Measurements from ENCODE around the gene RYR3. TPM values are rescaled to one million over a fixed set of nuclear protein-coding genes. Genes with fewer than 3 reads are reported as not detected.

Gene RYR3
- total RNA-seq, 1 donor from 2014 or later, result 1.5 TPM

GRCh38 chr15:33621141-33621540 lies 310.4 kb downstream of the RYR3 start:
- Histone ChIP-seq H3K9me3 (ENCODE audit: insufficient read depth, low read depth, low read length) (no peaks in the 10 kb centered on the region), H3K4me3 (ENCODE audit: insufficient read depth, low read depth, low read length) (no peak overlapping the region), H4K20me1 (ENCODE audit: insufficient read depth, low read length) (no peaks in the 10 kb centered on the region), H3K27me3 (ENCODE audit: insufficient read depth, low read length) (no peaks in the 10 kb centered on the region), H2AFZ (ENCODE audit: low read depth, low read length) (no peak overlapping the region), H3K4me1 (ENCODE audit: insufficient read depth, low read length) (no peaks in the 10 kb centered on the region), H3K9ac (ENCODE audit: low read length) (no peak overlapping the region), H3K27ac (ENCODE audit: low read depth, low read length) (no peak overlapping the region), H3K4me2 (ENCODE audit: low read length) (no peak overlapping the region), H3K36me3 (ENCODE audit: insufficient read depth, low read length) (no peaks in the 10 kb centered on the region), H3K79me2 (ENCODE audit: insufficient read depth, low read length) (no peaks in the 10 kb centered on the region)
- peaks cover 2% of the 10 kb centered on the region for H3K9me3 Mint-ChIP-seq (ENCODE audit: unreplicated experiment)
- H3K36me3 Mint-ChIP-seq (ENCODE audit: low read depth, unreplicated experiment), result no peaks in the 10 kb centered on the region
- H3K27ac Mint-ChIP-seq (ENCODE audit: unreplicated experiment), result no peak overlapping the region
- no peak overlapping the region for H3K4me3 Mint-ChIP-seq (ENCODE audit: unreplicated experiment)
- peaks cover 8% of the 10 kb centered on the region for H3K4me1 Mint-ChIP-seq (ENCODE audit: low read depth, unreplicated experiment)
- no peak for DNase-seq (ENCODE audit: low read depth)
- TF ChIP-seq EZH2 (IDR thresholded peaks at IDR 0.05; ENCODE audit: insufficient read depth, low read length), result no peak
- no peak for TF ChIP-seq CTCF (IDR thresholded peaks at IDR 0.05; ENCODE audit: insufficient read depth, low read depth, low read length)
- H3K27me3 Mint-ChIP-seq (ENCODE audit: low read depth, unreplicated experiment), result peaks cover 11% of the 10 kb centered on the region
- FAIRE-seq, result no peak

GRCh38 chr15:33623010-33623409 lies 312.2 kb downstream of the RYR3 start:
- Histone ChIP-seq H3K27ac (ENCODE audit: low read depth, low read length) (no peak overlapping the region), H3K79me2 (ENCODE audit: insufficient read depth, low read length) (no peaks in the 10 kb centered on the region), H3K36me3 (ENCODE audit: insufficient read depth, low read length) (no peaks in the 10 kb centered on the region), H3K9ac (ENCODE audit: low read length) (no peak overlapping the region), H3K4me2 (ENCODE audit: low read length) (no peak overlapping the region), H4K20me1 (ENCODE audit: insufficient read depth, low read length) (no peaks in the 10 kb centered on the region), H2AFZ (ENCODE audit: low read depth, low read length) (no peak overlapping the region), H3K9me3 (ENCODE audit: insufficient read depth, low read depth, low read length) (no peaks in the 10 kb centered on the region), H3K4me1 (ENCODE audit: insufficient read depth, low read length) (no peaks in the 10 kb centered on the region), H3K27me3 (ENCODE audit: insufficient read depth, low read length) (no peaks in the 10 kb centered on the region), H3K4me3 (ENCODE audit: insufficient read depth, low read depth, low read length) (no peak overlapping the region)
- no peak for DNase-seq (ENCODE audit: low read depth)
- H3K27ac Mint-ChIP-seq (ENCODE audit: unreplicated experiment), result no peak overlapping the region
- H3K27me3 Mint-ChIP-seq (ENCODE audit: low read depth, unreplicated experiment), result peaks cover 13% of the 10 kb centered on the region
- H3K9me3 Mint-ChIP-seq (ENCODE audit: unreplicated experiment), result no peaks in the 10 kb centered on the region
- FAIRE-seq, result no peak
- no peak overlapping the region for H3K4me3 Mint-ChIP-seq (ENCODE audit: unreplicated experiment)
- TF ChIP-seq CTCF (IDR thresholded peaks at IDR 0.05; ENCODE audit: insufficient read depth, low read depth, low read length) (no peak), EZH2 (IDR thresholded peaks at IDR 0.05; ENCODE audit: insufficient read depth, low read length) (no peak)
- H3K36me3 Mint-ChIP-seq (ENCODE audit: low read depth, unreplicated experiment), result no peaks in the 10 kb centered on the region
- H3K4me1 Mint-ChIP-seq (ENCODE audit: low read depth, unreplicated experiment), result peaks cover 8% of the 10 kb centered on the region

GRCh38 chr15:33624439-33624838 lies 313.7 kb downstream of the RYR3 start:
- no peak overlapping the region for H3K4me3 Mint-ChIP-seq (ENCODE audit: unreplicated experiment)
- no peak for TF ChIP-seq EZH2 (IDR thresholded peaks at IDR 0.05; ENCODE audit: insufficient read depth, low read length)
- TF ChIP-seq CTCF (IDR thresholded peaks at IDR 0.05; ENCODE audit: insufficient read depth, low read depth, low read length), result no peak
- H3K9me3 Mint-ChIP-seq (ENCODE audit: unreplicated experiment), result no peaks in the 10 kb centered on the region
- Histone ChIP-seq H3K4me1 (ENCODE audit: insufficient read depth, low read length) (no peaks in the 10 kb centered on the region), H3K4me3 (ENCODE audit: insufficient read depth, low read depth, low read length) (no peak overlapping the region), H3K27me3 (ENCODE audit: insufficient read depth, low read length) (no peaks in the 10 kb centered on the region), H3K9me3 (ENCODE audit: insufficient read depth, low read depth, low read length) (no peaks in the 10 kb centered on the region), H3K27ac (ENCODE audit: low read depth, low read length) (no peak overlapping the region), H3K36me3 (ENCODE audit: insufficient read depth, low read length) (no peaks in the 10 kb centered on the region), H3K9ac (ENCODE audit: low read length) (no peak overlapping the region), H3K79me2 (ENCODE audit: insufficient read depth, low read length) (no peaks in the 10 kb centered on the region), H4K20me1 (ENCODE audit: insufficient read depth, low read length) (no peaks in the 10 kb centered on the region), H2AFZ (ENCODE audit: low read depth, low read length) (no peak overlapping the region), H3K4me2 (ENCODE audit: low read length) (no peak overlapping the region)
- no peaks in the 10 kb centered on the region for H3K4me1 Mint-ChIP-seq (ENCODE audit: low read depth, unreplicated experiment)
- H3K36me3 Mint-ChIP-seq (ENCODE audit: low read depth, unreplicated experiment), result no peaks in the 10 kb centered on the region
- DNase-seq (ENCODE audit: low read depth), result no peak
- no peak for FAIRE-seq
- H3K27ac Mint-ChIP-seq (ENCODE audit: unreplicated experiment), result no peak overlapping the region
- peaks cover 20% of the 10 kb centered on the region for H3K27me3 Mint-ChIP-seq (ENCODE audit: low read depth, unreplicated experiment)

Measured in astrocyte (in vitro differentiated cells and primary cell).